NCI-H1105 (cell line): ENCODE measurements around the gene ZC3HAV1.
"Not testable (repeated sequence)": the region's sequence is repeated elsewhere in the genome, so short reads cannot be mapped to it uniquely, and the experiment has no call there.

Experiments used
- DNase-seq: peaks from one replicate; lab custom pipeline; 2025; lab: John Stamatoyannopoulos, UW

Gene ZC3HAV1

GRCh38 chr7:139049936-139050335 is 59.6 kb downstream of the ZC3HAV1 start:
- no peak for DNase-seq

DNA sequence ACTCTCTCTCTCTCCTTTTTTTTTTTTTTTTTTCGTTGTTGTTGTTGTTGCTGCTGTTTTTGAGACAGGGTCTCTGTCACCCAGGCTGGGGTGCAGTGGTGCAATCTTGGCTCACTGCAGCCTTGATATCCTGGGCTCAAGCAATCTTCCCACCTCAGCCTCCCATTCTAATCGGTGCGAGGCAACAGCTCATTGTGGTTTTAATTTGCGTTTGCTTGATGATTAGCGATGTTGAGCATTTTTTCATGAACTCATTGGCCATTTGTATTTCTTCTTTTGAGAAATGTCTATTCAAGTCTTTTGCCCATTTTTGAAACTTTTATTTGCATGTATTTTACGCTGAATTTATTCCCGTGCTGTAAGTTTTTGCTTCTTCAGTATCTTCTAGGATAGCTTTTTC is 60.4 kb downstream of the ZC3HAV1 start:
- DNase-seq = no peak

GRCh38 chr7:139047970-139048369 is 61.5 kb downstream of the ZC3HAV1 start:
- DNase-seq = no peak

GRCh38 chr7:139046143-139046542 is 63.4 kb downstream of the ZC3HAV1 start:
- peak; percentile 87 for DNase-seq

DNA sequence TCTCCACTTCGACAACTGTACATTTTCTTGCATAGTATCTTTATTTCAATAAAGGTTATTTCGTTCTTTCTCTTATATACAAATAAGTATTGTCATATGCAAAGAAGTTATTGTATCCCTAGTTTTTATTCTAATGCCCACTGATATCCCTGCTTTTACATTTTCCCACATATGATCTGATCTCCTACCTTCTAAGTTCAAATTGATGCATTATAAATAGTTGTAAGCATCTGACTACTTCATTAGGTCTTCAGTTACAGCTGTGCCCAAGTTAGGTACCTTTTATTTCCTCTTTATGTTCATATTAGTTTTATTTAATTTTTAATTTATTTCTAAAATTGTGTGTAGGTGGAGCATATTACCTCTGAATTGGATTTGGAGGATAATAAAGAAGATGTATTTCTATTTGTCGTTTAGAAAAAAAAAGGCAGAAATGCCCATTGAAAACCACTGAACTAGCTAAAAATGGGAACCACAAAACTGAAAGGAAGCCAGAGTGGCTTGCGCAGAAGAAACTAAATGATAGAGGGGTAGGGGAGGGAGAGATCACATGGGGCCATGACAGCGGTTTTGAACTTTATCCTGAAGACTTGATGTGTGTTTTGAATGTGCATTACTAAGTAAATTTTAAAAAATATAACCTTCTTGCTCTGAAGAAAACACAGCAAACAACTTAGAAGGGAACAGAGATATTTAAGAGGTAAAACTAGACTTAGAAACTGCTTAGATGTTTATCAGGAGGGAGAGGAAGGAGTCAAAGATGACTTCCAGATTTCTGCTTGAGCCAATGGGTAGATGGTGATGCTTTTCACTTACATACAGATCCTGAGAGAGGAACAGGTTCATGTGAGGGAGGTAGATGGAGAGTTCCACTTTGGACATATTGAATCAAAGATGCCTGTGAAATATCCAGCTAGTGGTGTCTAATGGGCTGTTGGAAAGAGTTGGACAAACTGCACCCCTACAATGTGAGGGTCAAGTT is 64.4 kb downstream of the ZC3HAV1 start:
- no peak for DNase-seq

GRCh38 chr7:139043823-139044812 is 65.4 kb downstream of the ZC3HAV1 start:
- DNase-seq = no peak

DNA sequence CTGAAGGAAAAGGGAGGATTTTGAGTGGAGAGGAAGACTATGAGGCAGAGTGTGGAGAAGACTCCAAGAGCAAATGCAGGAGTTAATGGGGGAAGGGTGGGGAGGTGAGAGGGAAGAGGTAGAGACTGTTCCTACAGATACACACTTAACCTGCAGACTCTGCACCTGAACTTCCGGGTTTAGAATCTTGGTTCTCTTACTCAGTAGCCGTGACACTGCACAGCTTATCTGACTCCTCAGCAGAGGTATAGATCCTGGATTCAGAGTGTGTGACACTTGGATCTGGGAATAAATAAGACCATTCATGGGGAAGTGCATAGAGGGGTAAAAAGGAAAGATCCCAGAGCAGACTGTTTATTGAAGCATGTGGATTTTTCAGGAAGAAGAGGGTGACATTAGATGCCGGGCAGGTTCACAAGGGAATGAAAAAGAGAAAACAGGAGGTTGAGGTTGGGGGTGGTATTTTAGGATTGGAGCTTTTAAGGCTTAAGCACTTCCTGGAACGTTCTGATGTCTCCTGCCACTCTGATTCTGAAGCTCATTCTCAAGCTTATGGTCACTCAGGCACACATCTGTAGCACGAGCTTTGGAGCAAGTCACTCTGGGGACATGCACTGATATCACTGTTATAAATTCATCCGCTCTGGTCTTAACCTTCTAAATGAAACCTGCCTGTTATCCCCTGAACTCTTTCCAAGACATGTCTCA is 68.0 kb downstream of the ZC3HAV1 start:
- DNase-seq = no peak

DNA sequence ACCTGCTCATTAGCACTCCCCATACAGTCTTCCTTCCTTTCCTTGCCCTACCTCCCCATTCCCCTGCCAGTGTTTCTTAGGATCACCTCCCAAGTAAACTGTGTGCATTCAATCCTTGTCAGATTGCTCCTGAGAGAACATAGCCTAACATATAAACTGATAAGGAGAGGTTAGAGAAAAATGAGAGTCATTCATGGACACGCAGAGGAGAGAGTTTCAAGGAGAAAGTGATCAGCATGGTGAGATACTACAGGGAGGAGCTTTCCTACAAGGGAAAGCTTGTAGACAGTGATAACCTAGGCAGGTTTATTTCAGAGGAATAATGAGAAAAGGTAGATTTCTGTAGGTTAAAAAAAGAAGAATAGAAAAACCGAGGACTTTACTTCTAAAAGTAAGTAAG is 70.8 kb downstream of the ZC3HAV1 start:
- DNase-seq = no peak

GRCh38 chr7:139036901-139037300 is 72.6 kb downstream of the ZC3HAV1 start:
- DNase-seq = no peak

GRCh38 chr7:139035586-139036353 is 73.8 kb downstream of the ZC3HAV1 start, which contains the start of gene ZC3HAV1L:
Gene ZC3HAV1L (minus strand): TSS chr7:139036042. CDS start chr7:139036017, 25 bp downstream.
- DNase-seq = peak; percentile 44

DNA sequence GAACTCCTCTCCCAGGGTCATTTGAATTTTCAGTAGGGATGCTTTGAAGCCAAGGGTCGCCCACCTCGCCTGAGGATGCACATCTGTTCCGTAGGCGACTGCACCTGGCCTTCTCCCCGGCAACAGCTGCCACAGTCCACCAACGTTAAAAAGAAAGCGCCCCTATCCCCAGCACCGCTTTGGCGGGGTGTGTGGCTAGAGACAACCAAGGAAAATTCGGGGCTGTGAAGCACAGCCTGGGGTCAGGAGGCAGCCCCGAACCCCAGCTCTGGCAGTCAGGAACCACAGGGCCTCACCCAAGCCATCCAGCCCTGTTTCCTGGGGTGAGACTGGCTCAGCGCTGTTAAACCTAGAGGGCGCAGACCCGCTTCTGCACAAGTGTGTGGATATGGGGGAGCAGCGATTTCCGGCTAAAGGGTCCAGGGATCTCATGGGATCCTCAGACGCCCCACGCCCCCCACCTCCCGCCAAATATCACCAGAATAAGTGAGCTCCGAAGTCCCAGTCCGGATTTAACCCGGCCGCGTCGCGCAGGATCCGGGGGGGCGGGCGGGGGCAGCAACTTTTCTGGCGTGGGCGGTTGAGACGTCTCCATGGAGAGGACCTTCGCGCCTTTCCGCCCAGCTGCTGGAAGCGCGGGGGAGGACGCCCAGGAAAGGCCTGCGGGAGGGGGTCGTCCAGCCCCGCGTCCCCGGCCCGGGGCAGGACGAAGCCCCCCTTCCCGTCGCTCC is 74.5 kb downstream of the ZC3HAV1 start:
- DNase-seq = peak; percentile 26

DNA sequence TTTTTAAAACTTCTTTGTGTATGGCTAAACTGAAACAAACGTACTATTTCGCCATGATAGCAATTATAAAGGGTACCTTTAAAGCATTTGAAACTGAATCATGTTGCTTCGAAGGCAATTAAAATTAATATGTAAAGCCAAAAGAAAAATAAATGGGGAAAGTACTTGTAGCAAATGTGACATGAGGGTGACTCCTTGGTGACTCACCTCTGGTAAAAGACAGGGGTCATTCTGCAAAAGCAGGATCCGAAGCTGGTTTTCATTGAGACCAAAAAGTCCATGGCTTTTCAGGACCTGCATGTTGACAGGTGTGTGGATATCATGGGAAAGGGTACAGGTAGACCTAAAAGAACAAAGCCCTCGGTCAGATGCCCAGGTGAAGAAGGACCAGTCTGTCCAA is 75.2 kb downstream of the ZC3HAV1 start:
- no peak for DNase-seq

- no peak for DNase-seq
Observed at GRCh38 chr7:139033346-139034114, 76.0 kb downstream of the ZC3HAV1 start.

- no peak for DNase-seq
Observed at GRCh38 chr7:139032473-139032872, 77.0 kb downstream of the ZC3HAV1 start.

DNA sequence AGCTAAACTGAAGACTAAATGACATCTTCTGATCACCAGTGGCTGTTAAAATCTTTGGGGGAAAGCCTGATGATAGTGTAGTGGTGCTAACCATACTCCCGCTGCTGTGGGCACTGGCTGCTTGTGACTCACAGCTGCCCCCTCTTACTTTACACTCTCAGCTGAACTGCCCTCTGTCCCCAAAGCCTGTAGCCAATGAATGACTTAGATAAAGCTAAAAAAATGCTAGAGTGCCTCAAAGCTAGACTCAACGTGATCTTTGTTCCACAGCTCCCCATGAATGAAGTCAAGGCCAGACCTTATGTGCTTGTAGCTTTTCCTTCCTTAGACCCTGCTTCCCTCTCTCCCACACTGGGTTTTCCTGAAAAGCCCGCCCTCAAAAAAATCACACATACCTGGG is 80.2 kb downstream of the ZC3HAV1 start:
- DNase-seq = no peak

DNA sequence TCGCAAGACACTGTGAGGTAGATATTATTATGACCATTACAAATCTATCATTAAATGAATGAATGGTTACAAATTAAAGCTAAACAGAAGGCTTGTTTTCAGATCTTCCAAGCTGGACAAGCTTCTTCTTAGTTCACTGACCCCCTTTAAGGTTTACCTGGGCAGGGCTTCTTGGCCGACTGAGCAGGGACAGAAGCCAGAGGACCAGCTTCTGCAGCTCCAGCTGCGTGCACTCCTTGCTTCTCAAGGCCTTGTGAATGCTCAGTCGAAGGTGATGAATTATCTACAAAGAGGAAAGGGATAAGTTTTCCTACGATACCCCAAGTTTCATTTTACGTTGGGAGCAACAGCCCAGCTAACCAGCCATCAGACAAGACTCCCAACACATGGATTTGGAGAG is 83.0 kb downstream of the ZC3HAV1 start:
- DNase-seq = no peak

DNA sequence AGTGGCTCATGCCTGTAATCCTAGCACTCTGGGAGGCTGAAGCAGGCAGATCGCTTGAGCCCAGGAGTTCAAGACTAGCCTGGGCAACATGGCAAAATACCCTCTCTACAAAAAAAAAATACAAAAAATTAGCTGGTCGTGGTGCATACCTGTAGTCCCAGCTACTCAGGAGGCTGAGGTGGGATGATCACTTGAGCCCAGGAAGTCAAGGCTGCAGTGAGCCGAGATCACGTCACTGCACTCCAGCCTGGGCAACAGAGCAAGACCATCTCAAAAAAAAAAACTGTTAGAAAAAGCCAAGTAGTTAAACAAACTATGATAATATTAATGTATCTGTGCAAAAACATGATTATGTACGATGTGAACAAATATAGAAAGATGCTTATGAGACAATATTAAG is 83.7 kb downstream of the ZC3HAV1 start:
- DNase-seq = not testable (repeated sequence)

DNA sequence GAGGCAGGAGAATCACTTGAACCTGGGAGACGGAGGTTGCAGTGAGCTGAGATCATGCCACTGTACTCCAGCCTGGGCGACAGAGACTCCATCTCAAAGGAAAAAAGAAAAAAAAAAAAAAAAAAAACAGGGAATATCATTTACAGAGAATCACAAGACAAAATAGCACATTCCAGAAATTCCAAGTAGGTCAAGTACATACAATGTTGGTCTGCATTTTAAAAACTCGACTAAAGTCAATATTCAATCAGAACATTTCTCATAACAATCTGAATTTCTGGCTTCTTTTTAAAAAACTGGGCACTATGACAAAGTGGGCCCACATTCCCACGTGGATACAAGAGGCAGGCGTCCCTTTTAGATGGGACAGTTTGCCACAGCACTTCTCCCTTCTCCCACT is 86.4 kb downstream of the ZC3HAV1 start:
- no peak for DNase-seq

DNA sequence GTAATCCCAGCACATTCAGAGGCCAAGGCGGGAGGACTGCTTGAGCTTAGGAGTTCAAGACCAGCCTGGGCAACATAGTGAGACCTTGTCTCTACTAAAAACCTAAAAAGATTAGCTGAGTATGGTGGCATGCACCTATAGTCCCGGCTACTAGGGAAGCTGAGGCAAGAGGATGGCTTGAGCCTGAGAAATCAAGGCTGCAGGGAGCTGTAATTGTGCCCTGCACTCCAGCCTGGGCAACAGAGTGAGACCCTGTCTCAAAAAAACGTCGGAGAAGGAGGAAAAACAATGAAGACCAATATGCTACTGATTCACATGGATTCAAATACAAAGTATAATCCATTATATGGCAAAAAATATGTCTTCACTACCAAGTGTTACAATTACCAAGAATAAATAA is 87.2 kb downstream of the ZC3HAV1 start:
- no peak for DNase-seq

DNA sequence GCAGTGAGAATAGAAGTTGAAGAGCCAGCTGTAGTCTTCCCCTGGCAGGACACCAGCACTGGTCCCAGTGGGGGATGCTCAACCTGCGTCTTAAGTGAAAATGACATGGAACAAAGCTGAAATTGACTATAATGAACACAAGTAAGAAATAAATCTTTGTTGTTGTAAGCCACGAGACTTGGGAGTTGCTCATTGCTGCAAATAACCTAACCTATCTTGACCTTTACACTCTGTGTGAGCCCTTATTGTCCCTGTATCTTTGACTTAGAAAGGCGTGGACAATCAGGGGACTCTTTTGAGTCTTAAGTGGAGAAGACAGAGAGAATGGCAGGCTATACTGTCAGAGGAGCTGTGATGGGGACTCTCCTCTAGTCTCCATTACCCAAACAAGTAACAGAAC is 90.6 kb downstream of the ZC3HAV1 start:
- no peak for DNase-seq
